PC-3 (cell line): ENCODE data around the gene ACSL4. TPM values are rescaled to one million over a fixed set of nuclear protein-coding genes. Genes with fewer than 3 reads are reported as not detected.

Experiments used
- ATAC-seq: fragments of 200-7000 bp; cut with Tn5 transposase; 2 replicates; pipeline ENCODE4 v1.9.1; 2020; ENCODE audit warnings: mild to moderate bottlenecking, moderate library complexity
- BruUV-seq: library from RNA; stranded (reverse); fragments of 400-500 nt; replicated peaks from 2 replicates; lab custom pipeline; 2021; lab: Mats Ljungman, UMichigan
- CTCF ChIA-PET: fragments of 300-600 bp; sonication (Branson Sonifier 250); formaldehyde crosslinking; loops from one replicate; lab custom pipeline; 2022; ENCODE audit warnings: antibody characterized with exemption; lab: Charles Lee
- POLR2A ChIA-PET: fragments of 300-600 bp; sonication (Branson Sonifier 250); formaldehyde crosslinking; loops from one replicate; lab custom pipeline; 2022; ENCODE audit warnings: antibody characterized with exemption; ENCODE audit not compliant: unreplicated experiment; lab: Charles Lee
- DNase-seq: peaks from one replicate; pipeline ENCODE4 v3.0.0-alpha.2; 2015
- H2AFZ ChIP-seq: fragments of 300-600 bp; sonication (generic); 2 replicates; pipeline ENCODE4 v1.6.0; 2016; ENCODE audit warnings: antibody characterized with exemption, low read length
- H3F3A ChIP-seq: fragments of 300-600 bp; sonication (generic); one replicate; pipeline ENCODE4 v1.6.0; 2017; ENCODE audit warnings: antibody characterized with exemption, low read length, control low read depth, mild to moderate bottlenecking; ENCODE audit not compliant: unreplicated experiment
- H3K27ac ChIP-seq: fragments of 300-600 bp; sonication (generic); 2 replicates; pipeline ENCODE4 v1.5.1; 2016; ENCODE audit warnings: mild to moderate bottlenecking, low read length
- H3K27me3 ChIP-seq: fragments of 300-600 bp; sonication (generic); 2 replicates; pipeline ENCODE4 v1.6.1; 2016; ENCODE audit warnings: low read length, mixed read lengths
- H3K36me3 ChIP-seq: fragments of 300-600 bp; sonication (generic); 2 replicates; pipeline ENCODE4 v1.6.1; 2016; ENCODE audit warnings: low read depth, mixed run types, low read length, mixed read lengths
- H3K4me1 ChIP-seq: fragments of 300-600 bp; sonication (generic); 2 replicates; pipeline ENCODE4 v1.5.1; 2016; ENCODE audit warnings: low read length; ENCODE audit not compliant: insufficient read depth
- H3K4me2 ChIP-seq: fragments of 300-600 bp; sonication (generic); 2 replicates; pipeline ENCODE4 v1.6.0; 2016; ENCODE audit warnings: low read length
- H3K4me3 ChIP-seq: fragments of 300-600 bp; sonication (generic); 2 replicates; pipeline ENCODE4 v1.5.1; 2016; ENCODE audit warnings: mild to moderate bottlenecking, low read length, mixed read lengths
- H3K79me2 ChIP-seq: fragments of 300-600 bp; sonication (generic); 2 replicates; pipeline ENCODE4 v1.6.1; 2017; ENCODE audit warnings: low read length, mixed read lengths
- H3K9ac ChIP-seq: fragments of 300-600 bp; sonication (generic); 2 replicates; pipeline ENCODE4 v1.6.0; 2016; ENCODE audit warnings: mild to moderate bottlenecking, low read length
- H3K9me2 ChIP-seq: fragments of 300-600 bp; sonication (generic); replicated peaks from 2 replicates; pipeline ENCODE4 v1.6.1; 2016; ENCODE audit warnings: mixed run types, low read length, mixed read lengths
- H3K9me3 ChIP-seq: fragments of 300-600 bp; sonication (generic); 2 replicates; pipeline ENCODE4 v1.6.1; 2016; ENCODE audit warnings: low read length, mixed read lengths
- H4K20me1 ChIP-seq: fragments of 300-600 bp; sonication (generic); 2 replicates; pipeline ENCODE4 v1.6.1; 2016; ENCODE audit warnings: low read length, mixed read lengths
- EZH2 ChIP-seq: fragments of 300-600 bp; sonication (generic); IDR thresholded peaks from one replicate; pipeline ENCODE4 v1.6.1; 2017; ENCODE audit warnings: antibody characterized with exemption, mild to moderate bottlenecking, low read length; ENCODE audit not compliant: unreplicated experiment
- EZH2phosphoT487 ChIP-seq: fragments of 300-600 bp; sonication (generic); IDR thresholded peaks from 2 replicates; pipeline ENCODE4 v1.6.1; 2018; ENCODE audit warnings: mild to moderate bottlenecking, antibody characterized with exemption, low read length, borderline replicate concordance
- intact Hi-C: fragments of 100-400 bp; cut with micrococcal nuclease; formaldehyde crosslinking; loops from 2 replicates; pipeline ENCODE4 v1.9.0; 2023
- total RNA-seq: library from RNA; depleted of rRNA; stranded (reverse); fragments of >200 nt; gene quantifications from 2 replicates; pipeline ENCODE4 v1.2.3, GENCODE V29; 2014
- TF ChIP-seq, protein P1 (sequence below): fragments of 300-600 bp; sonication (generic); conservative IDR thresholded peaks from 2 replicates; pipeline ENCODE4 v1.5.1; 2017; ENCODE audit warnings: antibody characterized with exemption, low read depth, mild to moderate bottlenecking, low read length

The ACSL4 gene
- total RNA-seq, 1 experiment from 2014 or later = 41.7 TPM

DNA sequence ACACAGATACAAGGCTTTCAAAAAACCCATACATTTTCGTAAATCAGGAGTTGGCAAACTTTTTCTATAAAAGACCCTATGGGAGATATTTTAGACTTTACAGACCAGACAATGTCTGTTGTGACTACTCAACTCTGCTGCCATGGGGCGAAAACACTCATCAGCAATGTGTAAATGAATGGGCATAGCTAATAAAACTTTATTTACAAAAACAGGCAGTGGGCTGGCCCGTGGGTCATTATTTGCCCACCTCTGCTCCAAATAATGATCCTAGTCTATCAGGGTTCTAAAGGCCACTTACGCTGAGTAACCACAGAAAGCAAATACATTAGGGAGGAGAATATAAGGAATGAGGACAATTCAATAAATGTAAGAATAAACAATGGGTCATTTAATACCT is 43.9 kb upstream of the ACSL4 start:
- Histone ChIP-seq H3K4me1 (peaks cover 17% of the 10 kb centered on the region), H3K4me3 (no peak overlapping the region), H3F3A (no peaks in the 10 kb centered on the region), H3K79me2 (no peaks in the 10 kb centered on the region), H3K27me3 (no peaks in the 10 kb centered on the region), H3K9ac (no peak overlapping the region), H4K20me1 (no peaks in the 10 kb centered on the region), H3K27ac (no peak overlapping the region), H2AFZ (no peak overlapping the region), H3K9me2 (no peaks in the 10 kb centered on the region), H3K9me3 (no peaks in the 10 kb centered on the region), H3K4me2 (no peak overlapping the region), H3K36me3 (no peaks in the 10 kb centered on the region)
- CTCF ChIA-PET = no interaction called here
- TF ChIP-seq, protein P1, sequence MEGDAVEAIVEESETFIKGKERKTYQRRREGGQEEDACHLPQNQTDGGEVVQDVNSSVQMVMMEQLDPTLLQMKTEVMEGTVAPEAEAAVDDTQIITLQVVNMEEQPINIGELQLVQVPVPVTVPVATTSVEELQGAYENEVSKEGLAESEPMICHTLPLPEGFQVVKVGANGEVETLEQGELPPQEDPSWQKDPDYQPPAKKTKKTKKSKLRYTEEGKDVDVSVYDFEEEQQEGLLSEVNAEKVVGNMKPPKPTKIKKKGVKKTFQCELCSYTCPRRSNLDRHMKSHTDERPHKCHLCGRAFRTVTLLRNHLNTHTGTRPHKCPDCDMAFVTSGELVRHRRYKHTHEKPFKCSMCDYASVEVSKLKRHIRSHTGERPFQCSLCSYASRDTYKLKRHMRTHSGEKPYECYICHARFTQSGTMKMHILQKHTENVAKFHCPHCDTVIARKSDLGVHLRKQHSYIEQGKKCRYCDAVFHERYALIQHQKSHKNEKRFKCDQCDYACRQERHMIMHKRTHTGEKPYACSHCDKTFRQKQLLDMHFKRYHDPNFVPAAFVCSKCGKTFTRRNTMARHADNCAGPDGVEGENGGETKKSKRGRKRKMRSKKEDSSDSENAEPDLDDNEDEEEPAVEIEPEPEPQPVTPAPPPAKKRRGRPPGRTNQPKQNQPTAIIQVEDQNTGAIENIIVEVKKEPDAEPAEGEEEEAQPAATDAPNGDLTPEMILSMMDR = no peak
- TF ChIP-seq EZH2 (no peak), EZH2phosphoT487 (no peak)
- DNase-seq = no peak
- ATAC-seq = peak; percentile 66; the same call in 1 of the 2 replicates
- BruUV-seq = no TSS peak
- intact Hi-C loops = no loop called here
- POLR2A ChIA-PET = no interaction called here

DNA sequence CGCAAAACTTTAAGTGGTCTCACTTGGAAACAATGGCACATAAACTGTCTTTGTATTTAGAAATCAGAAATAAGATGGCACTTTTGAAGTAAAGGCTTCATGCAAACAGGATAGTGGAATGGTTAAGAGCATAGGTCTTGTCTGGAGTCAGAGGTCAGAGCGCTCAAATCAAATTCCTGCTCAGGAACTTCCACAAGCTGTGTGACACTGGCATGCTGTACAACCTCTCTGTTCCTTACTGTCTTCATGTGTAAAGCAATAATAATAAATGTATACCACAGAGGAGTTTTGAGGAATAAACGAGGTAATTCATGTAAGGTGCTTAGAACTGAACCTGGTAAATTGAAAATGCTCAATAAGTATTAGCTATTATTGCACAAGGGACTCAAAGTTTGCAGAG is 43.4 kb upstream of the ACSL4 start:
- H3F3A ChIP-seq = no peaks in the 10 kb centered on the region
- H3K27me3 ChIP-seq = no peaks in the 10 kb centered on the region
- H2AFZ ChIP-seq = no peak overlapping the region
- H3K36me3 ChIP-seq = no peaks in the 10 kb centered on the region
- H3K79me2 ChIP-seq = no peaks in the 10 kb centered on the region
- ChIA-PET CTCF (no interaction called here), POLR2A (no interaction called here)
- no peaks in the 10 kb centered on the region for H3K9me3 ChIP-seq
- no peak for ATAC-seq
- no peaks in the 10 kb centered on the region for H4K20me1 ChIP-seq
- no peak overlapping the region for H3K4me3 ChIP-seq
- no peak for DNase-seq
- H3K4me2 ChIP-seq = no peak overlapping the region
- peaks cover 17% of the 10 kb centered on the region for H3K4me1 ChIP-seq
- BruUV-seq = no TSS peak
- TF ChIP-seq EZH2 = no peak
- TF ChIP-seq, protein P1 = no peak
- no peak for TF ChIP-seq EZH2phosphoT487
- H3K27ac ChIP-seq = no peak overlapping the region
- no peaks in the 10 kb centered on the region for H3K9me2 ChIP-seq
- no peak overlapping the region for H3K9ac ChIP-seq
- intact Hi-C loops = no loop called here

- no peaks in the 10 kb centered on the region for H3K9me3 ChIP-seq
- TF ChIP-seq EZH2 (no peak), EZH2phosphoT487 (no peak)
- TF ChIP-seq, protein P1 = no peak
- ATAC-seq = no peak
- H3K27ac ChIP-seq = no peak overlapping the region
- ChIA-PET CTCF (no interaction called here), POLR2A (no interaction called here)
- peaks cover 17% of the 10 kb centered on the region for H3K4me1 ChIP-seq
- H3K9ac ChIP-seq = no peak overlapping the region
- H3K9me2 ChIP-seq = no peaks in the 10 kb centered on the region
- no TSS peak for BruUV-seq
- no peak overlapping the region for H2AFZ ChIP-seq
- no peak overlapping the region for H3K4me2 ChIP-seq
- no peaks in the 10 kb centered on the region for H3K79me2 ChIP-seq
- H3F3A ChIP-seq = no peaks in the 10 kb centered on the region
- H3K36me3 ChIP-seq = no peaks in the 10 kb centered on the region
- H3K27me3 ChIP-seq = no peaks in the 10 kb centered on the region
- no peak overlapping the region for H3K4me3 ChIP-seq
- no peaks in the 10 kb centered on the region for H4K20me1 ChIP-seq
- intact Hi-C loops = no loop called here
- no peak for DNase-seq
Measured at GRCh38 chrX:109775386-109775785, 42.3 kb upstream of the ACSL4 start.
